Measurements from ENCODE around the gene MAP2.

MAP2 gene

GRCh38 chr2:209624192-209624938 is 200.5 kb downstream of the MAP2 start:
- Histone ChIP-seq H3K36me3 (no peaks in the 10 kb centered on the region), H3K4me1 (peaks cover 0 to 5% (median 1%) of the 10 kb centered on the region in 4 donors), H3K27ac (no peak overlapping the region), H3K27me3 (no peaks in the 10 kb centered on the region), H3K4me3 (no peak overlapping the region), H3K9me3 (no peaks in the 10 kb centered on the region)
- intact Hi-C loops (cut with DNase I; ENCODE audit: low total_unique reads) = no loop called here
- DNase-seq = no peak
- TF ChIP-seq, protein P1, sequence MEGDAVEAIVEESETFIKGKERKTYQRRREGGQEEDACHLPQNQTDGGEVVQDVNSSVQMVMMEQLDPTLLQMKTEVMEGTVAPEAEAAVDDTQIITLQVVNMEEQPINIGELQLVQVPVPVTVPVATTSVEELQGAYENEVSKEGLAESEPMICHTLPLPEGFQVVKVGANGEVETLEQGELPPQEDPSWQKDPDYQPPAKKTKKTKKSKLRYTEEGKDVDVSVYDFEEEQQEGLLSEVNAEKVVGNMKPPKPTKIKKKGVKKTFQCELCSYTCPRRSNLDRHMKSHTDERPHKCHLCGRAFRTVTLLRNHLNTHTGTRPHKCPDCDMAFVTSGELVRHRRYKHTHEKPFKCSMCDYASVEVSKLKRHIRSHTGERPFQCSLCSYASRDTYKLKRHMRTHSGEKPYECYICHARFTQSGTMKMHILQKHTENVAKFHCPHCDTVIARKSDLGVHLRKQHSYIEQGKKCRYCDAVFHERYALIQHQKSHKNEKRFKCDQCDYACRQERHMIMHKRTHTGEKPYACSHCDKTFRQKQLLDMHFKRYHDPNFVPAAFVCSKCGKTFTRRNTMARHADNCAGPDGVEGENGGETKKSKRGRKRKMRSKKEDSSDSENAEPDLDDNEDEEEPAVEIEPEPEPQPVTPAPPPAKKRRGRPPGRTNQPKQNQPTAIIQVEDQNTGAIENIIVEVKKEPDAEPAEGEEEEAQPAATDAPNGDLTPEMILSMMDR (IDR thresholded peaks at IDR 0.05) = no peak

- Histone ChIP-seq H3K36me3 (no peaks in the 10 kb centered on the region), H3K4me1 (peaks cover 0 to 15% (median 3%) of the 10 kb centered on the region in 4 donors), H3K27me3 (no peaks in the 10 kb centered on the region), H3K27ac (no peak overlapping the region), H3K9me3 (no peaks in the 10 kb centered on the region), H3K4me3 (no peak overlapping the region)
- intact Hi-C loops (cut with DNase I; ENCODE audit: low total_unique reads) = no loop called here
- TF ChIP-seq, protein P1 (IDR thresholded peaks at IDR 0.05) = no peak
- no peak for DNase-seq
Measured at GRCh38 chr2:209629597-209629996, 205.8 kb downstream of the MAP2 start.

DNA sequence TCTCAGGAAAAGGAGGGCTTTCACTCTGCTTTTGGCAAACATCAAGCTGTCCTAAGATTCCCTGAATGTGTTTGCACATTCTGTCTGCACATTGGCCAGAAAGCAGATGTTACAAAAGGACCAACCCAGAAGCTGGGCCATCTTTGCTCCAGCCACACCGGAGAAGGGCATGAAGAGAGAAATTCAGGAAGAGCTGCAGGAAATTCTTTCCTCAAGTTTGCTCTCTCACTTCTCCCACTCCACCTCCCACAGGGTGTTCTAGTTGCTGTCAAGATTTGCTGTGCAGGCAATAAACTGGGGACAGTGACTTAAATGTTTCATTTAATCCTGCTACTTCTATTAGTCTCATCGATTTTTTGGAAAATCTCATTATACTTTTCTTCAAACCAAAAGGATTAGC is 210.1 kb downstream of the MAP2 start:
- Histone ChIP-seq H3K4me3 (no peak overlapping the region), H3K27me3 (no peaks in the 10 kb centered on the region), H3K36me3 (no peaks in the 10 kb centered on the region), H3K27ac (no peak overlapping the region), H3K4me1 (peaks cover 0 to 15% (median 3%) of the 10 kb centered on the region in 4 donors), H3K9me3 (no peaks in the 10 kb centered on the region)
- TF ChIP-seq, protein P1 (IDR thresholded peaks at IDR 0.05) = no peak
- no peak for DNase-seq
- intact Hi-C loops (cut with DNase I; ENCODE audit: low total_unique reads) = no loop called here

DNA sequence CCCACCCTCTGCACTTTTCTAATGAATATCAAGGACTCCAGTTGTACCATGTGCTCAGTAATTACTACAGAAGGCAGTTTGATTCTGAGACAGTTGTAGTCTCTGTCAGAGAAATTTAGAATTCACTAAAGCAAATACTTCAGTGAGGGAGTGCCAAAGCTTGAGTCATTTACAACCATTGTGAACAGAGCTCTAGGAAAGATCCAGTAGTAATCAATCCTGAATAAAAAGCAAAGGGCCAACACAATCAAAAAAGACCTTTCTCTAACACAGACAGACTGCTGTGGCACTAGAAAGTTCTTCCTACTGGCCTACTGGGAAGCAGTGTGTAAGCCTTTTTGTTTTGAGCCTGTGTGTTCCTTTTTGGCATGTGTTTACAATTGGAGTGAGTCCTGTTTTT is 212.2 kb downstream of the MAP2 start:
- TF ChIP-seq, protein P1 (IDR thresholded peaks at IDR 0.05) = no peak
- no peaks in the 10 kb centered on the region for H3K4me1 ChIP-seq
- H3K4me3 ChIP-seq = no peak overlapping the region
- H3K36me3 ChIP-seq = no peaks in the 10 kb centered on the region
- DNase-seq = no peak
- intact Hi-C loops (cut with DNase I; ENCODE audit: low total_unique reads) = no loop called here
- no peaks in the 10 kb centered on the region for H3K9me3 ChIP-seq
- H3K27me3 ChIP-seq = no peaks in the 10 kb centered on the region
- H3K27ac ChIP-seq = no peak overlapping the region

DNA sequence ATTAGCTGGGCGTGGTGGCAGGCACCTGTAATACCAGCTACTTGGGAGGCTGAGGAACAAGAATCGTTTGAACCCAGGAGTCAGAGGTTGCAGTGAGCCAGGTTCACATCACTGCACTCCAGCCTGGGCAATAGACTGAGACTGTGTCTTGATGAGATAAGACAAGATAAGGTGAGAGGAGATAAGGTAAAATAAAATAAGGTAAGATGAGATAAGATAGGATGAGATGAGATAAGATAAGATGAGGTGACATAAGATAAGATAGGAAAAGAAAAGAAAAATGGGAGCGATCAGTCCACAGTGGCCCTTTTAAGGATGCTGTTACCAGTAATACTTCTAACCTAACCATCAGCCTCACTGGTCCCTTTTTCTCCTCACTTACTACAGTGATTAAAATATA is 213.4 kb downstream of the MAP2 start:
- H3K4me3 ChIP-seq = no peak overlapping the region
- H3K27ac ChIP-seq = no peak overlapping the region
- intact Hi-C loops (cut with DNase I; ENCODE audit: low total_unique reads) = no loop called here
- no peaks in the 10 kb centered on the region for H3K27me3 ChIP-seq
- no peaks in the 10 kb centered on the region for H3K9me3 ChIP-seq
- DNase-seq = no peak
- no peaks in the 10 kb centered on the region for H3K4me1 ChIP-seq
- TF ChIP-seq, protein P1 (IDR thresholded peaks at IDR 0.05) = no peak
- H3K36me3 ChIP-seq = no peaks in the 10 kb centered on the region
